Measurements from ENCODE around the gene RTN4R.
"Not testable (repeated sequence)": the region's sequence is repeated elsewhere in the genome, so short reads cannot be mapped to it uniquely, and the experiment has no call there.

RTN4R gene

GRCh38 chr22:20268279-20269012 is at the start of gene RTN4R:
TSS of gene RTN4R (minus strand) at chr22:20268318. CDS start at chr22:20268092, 226 bp downstream.
- FAIRE-seq: no peak

GRCh38 chr22:20317402-20318042 is 49.4 kb upstream of the RTN4R start:
- not testable (repeated sequence) for FAIRE-seq

- FAIRE-seq: no peak
Measured at GRCh38 chr22:20316844-20317401, 48.8 kb upstream of the RTN4R start.

GRCh38 chr22:20316217-20316843 is 48.2 kb upstream of the RTN4R start:
- FAIRE-seq: no peak

GRCh38 chr22:20315337-20316216 is 47.5 kb upstream of the RTN4R start:
- no peak for FAIRE-seq

- not testable (repeated sequence) for FAIRE-seq
Measured at GRCh38 chr22:20314741-20315336, 46.7 kb upstream of the RTN4R start.

GRCh38 chr22:20314206-20314605 is 46.1 kb upstream of the RTN4R start:
- not testable (repeated sequence) for FAIRE-seq

GRCh38 chr22:20313306-20314077 is 45.4 kb upstream of the RTN4R start:
- FAIRE-seq: not testable (repeated sequence)

GRCh38 chr22:20312396-20313191 is 44.5 kb upstream of the RTN4R start:
- no peak for FAIRE-seq

- not testable (repeated sequence) for FAIRE-seq
Measured at GRCh38 chr22:20311249-20312062, 43.3 kb upstream of the RTN4R start.

- FAIRE-seq: not testable (repeated sequence)
Measured at GRCh38 chr22:20310773-20311172, 42.7 kb upstream of the RTN4R start.

- FAIRE-seq: not testable (repeated sequence)
Measured at GRCh38 chr22:20310180-20310579, 42.1 kb upstream of the RTN4R start.

- not testable (repeated sequence) for FAIRE-seq
Measured at GRCh38 chr22:20308806-20309650, 40.9 kb upstream of the RTN4R start.

GRCh38 chr22:20307448-20308447 is 39.6 kb upstream of the RTN4R start:
- FAIRE-seq: not testable (repeated sequence)

GRCh38 chr22:20306646-20307447 is 38.7 kb upstream of the RTN4R start:
- not testable (repeated sequence) for FAIRE-seq

All from TTC549 (cell line).